HG02852 (cell line): ENCODE results near the gene BPNT1.
"Not testable (repeated sequence)": the region's sequence is repeated elsewhere in the genome, so short reads cannot be mapped to it uniquely, and the experiment has no call there.

Experiments used
- ATAC-seq: cut with Tn5 transposase; IDR thresholded peaks from one replicate; pipeline ENCODE4 v1.9.1; 2021; ENCODE audit warnings: mild to moderate bottlenecking, moderate library complexity; ENCODE audit not compliant: unreplicated experiment

BPNT1 gene, protein sequence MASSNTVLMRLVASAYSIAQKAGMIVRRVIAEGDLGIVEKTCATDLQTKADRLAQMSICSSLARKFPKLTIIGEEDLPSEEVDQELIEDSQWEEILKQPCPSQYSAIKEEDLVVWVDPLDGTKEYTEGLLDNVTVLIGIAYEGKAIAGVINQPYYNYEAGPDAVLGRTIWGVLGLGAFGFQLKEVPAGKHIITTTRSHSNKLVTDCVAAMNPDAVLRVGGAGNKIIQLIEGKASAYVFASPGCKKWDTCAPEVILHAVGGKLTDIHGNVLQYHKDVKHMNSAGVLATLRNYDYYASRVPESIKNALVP

DNA sequence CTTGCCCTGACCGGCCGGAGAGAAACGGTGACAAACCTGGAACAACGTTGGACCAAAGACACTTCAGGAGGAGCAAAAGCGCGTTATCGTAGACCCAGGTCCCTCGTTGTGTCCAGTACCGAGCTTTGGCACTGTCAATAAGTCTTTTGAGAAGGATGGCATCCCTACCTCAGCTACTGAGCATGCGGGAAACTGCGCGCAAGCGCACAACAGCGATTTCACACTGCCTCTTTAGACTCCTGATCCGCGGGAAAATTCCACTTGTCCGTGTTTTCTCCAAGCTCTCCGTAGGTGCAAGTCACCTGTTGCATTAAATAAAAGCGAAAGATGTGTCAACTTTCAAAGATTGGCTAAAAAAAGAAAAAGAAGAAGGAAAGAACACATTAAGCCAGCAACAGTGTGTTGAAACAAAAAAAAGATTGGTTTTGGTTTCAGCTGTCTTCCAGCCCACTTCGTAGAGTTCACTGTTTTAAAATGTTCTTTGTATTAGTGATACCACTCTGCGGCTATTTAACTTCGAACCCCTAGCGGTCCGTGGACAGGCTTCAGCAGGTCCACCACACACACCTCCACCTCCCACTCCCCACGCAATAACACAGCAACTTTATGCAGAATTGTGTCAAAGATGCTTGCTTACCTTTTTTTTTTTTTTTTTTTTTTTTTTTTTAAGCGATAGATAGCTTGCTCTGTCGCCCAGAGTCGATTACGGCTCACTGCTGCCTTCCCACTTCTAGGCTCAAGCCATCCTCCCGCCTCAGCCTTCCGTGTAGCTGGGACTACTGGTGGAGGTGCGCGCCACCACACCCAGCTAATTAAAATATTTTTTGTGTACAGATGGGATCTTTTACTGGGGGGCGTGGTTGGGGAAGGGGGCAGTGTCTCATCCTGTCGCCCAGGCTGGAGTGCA, at the start of gene BPNT1:
Gene BPNT1 (minus strand): TSS at position 139 of the 907 bp plus-strand sequence. CDS start 9,942 bp downstream, outside the sequence.
- peak; percentile 51 for ATAC-seq

DNA sequence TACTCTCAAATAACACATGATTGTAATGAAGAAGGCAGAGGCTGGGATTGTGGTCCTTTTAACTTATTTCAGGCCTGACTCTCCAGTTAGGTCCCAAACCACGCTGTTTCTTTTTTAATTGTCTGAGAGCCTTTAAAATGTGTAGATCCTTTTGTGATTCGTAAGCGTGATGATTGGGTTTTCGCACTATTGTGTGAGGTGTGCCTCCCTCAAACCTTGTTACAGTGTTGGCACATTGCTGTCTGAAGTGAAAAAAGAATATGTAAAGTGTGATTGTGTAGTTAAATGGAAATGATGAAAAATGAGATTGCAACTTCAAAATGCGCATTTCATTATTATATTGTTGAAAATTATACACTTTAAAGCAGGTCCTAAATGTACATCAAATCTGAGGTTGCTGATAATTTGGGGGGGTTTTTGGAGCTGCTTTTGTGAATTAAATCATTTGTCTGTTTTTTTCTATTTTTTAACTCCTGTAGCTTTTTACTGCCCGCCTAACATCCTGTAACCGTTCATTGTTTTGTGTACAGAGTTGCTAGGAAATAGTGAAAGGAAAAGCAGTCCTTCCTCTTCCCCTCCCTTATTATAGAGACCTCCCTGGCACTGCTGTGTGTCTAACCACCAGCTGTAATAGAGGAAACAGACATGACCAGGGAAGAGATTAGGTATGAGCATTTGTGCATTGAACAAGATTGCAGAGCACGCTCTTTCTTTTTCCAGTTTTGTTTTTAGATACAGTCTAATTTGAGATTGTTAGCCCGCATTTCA, 47.6 kb upstream of the BPNT1 start:
- no peak for ATAC-seq

DNA sequence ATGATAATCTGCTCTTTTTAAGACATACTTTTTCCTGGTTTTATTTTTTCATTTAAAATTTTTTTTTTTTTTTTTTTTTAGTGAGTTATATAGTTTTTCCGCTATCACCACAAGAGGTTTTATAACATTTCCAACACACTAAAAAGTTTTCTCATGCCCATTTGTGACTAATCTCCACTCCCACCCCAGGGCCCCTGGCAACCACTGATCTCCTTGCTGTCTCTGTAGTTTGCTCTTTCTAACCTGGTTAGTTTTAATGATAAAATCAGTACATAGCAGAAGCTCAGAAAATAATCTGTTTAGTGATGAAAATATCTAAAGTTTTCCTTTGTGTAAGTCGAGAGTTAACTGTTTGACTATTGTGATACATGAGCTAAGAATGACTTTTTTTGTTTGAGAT, 46.2 kb upstream of the BPNT1 start:
- ATAC-seq, result no peak

DNA sequence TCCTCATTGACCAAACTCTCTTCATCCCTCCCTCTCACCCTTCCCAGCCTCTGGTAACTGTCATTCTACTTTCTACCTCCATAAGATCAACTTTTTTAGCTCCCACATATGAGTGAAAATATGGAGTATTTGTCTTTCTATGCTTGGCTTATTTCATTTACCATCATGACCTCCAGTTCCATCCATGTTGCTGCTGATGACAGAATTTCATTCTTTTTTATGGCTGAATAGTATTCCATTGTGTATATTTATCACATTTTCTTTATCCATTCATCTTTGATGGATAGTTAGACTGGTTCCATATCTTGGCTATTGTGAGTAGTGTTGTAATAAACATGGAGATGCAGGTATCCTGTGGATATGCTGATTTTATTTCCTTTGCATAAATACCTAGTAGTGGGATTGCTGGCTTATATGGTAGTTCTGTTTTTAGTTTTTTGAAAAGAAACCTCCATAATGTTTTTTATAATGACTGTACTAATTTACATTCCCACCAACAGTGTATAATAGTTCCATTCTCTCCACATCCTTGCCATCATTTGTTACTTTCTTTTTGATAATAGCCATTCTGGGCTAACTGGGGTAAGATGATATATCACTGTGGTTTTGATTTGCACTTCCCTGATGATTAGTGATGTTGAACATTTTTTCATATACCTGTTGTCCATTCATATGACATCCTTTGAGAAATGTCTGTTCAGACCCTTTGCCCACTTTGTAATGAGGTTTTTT, 40.1 kb upstream of the BPNT1 start:
- ATAC-seq, result no peak

DNA sequence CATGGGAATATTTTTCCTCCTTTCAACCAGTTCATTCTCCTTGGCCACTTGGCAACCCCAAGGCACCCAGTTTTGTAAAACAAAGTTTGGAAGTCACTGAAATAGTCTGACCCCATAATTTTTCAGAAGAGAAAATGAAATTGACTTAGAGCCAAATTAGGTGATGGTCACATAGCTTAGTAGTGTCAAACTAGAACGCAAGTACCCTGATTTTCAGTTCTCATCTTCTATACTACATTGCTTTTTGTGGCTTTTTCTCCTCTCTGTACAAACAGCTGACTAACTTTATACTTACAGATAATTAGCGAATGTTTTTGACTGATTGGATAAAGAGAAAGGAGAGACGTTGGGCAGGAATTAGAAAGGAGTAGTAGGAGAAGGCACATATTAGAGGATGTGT, 37.5 kb upstream of the BPNT1 start:
- ATAC-seq, result no peak

DNA sequence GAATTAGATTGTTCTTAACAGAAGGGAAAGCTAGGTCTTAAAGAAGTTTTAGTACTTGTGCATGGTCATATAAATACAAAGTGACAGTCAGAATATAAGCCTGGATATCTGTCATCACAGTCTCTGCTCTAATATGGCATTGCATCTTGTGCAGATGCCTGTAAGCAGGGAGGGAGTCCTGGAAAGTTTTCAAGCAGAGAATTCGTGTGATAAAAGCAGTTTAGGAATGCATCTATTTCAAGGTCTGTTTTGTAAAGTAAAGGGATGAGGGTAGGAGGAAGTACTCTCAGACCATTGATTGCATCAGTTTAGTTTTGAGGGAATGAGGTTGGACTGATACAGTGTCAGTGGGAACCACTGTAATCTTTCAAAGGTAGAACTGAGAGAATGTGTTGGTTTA, 35.0 kb upstream of the BPNT1 start:
- no peak for ATAC-seq

DNA sequence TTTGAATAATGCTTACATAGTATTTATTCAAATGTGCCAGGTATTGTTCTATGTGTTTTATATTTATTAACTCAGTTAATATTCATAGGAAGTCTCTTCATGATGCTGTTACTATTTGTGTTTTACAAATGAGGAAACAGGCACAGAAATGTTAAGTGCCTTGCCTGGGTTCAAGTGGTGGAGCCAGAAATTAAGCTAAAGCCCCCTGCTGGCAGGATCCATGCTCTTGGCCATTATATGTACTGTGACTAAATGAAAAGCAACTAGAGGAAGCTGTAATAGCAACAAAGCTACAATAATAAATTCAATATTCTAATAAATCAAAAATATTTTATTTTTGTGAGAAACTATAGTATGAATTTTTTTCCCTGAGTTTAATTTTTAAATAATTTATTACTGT, 34.3 kb upstream of the BPNT1 start:
- no peak for ATAC-seq

DNA sequence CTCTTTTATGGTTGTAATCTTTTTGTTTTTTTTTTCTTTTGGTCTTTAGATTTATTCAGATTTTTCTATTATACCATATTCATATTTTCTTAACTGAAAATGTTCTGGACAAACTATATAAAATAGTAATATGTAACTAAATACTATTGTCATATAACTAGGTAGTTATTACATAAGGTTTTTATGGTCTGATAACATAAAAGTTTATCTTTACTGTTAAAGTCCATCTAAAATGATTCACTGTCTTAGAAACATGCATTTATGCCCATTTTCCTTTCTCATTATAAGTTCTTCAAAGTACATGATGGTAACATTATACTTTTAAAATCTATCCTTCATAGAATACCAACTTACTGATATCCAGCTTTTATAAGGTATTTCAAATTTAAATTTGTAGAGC, 33.5 kb upstream of the BPNT1 start:
- no peak for ATAC-seq

DNA sequence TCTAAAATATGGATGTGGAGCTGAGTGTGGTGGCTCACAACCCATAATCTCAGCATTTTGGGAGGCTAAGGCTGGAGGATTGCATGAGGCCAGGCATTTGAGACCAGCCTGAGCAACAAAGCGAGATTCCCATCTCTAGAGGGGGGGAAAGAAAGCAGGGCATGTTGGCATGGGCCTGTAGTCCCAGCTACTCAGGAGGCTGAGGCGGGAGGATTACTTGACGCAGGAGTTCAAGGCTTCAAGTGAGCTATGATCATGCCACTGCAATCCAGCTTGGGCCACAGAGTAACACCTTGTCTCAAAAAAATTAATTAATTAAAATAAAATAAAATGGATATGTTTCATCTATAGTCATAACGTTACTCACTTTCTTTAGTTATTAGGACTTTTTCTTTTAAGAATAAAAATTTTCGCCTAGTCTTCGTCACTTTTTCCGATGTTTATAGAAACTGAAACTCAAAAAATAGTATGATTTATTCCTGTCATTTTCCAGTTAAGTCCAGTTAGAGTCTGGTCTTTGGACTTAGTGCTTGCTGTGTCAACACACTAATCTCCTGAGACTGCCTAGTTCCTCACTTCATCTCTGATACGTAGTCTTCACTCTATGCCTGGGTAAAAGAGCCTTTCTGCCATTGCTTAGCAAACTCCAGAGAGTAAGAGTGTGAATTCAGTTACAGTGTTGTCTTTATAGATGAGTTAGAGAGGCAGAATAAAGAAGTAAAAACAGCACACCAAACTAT, 32.4 kb upstream of the BPNT1 start:
- ATAC-seq, result no peak

DNA sequence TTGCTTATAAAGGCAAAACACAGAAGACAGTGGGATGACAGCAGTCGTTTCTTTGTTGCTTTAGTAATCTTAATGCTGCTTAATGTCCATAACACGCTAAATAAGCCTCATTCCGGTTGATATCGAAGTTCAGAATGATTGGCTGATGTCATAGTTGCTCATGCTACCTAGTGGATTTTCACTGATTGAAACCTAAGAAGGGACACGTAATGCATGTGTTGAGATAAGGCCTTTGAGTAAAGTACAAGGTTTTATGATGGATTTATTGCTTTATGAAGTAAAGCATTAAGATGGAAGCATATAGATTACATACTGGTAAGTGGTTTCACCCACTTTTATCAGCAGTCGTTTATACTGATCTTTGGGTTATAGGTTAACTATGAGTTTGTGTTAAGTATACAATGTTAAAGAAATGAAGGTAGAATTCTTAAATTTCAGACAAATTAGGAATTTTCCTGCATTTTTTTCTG, 29.5 kb upstream of the BPNT1 start:
- ATAC-seq, result no peak

DNA sequence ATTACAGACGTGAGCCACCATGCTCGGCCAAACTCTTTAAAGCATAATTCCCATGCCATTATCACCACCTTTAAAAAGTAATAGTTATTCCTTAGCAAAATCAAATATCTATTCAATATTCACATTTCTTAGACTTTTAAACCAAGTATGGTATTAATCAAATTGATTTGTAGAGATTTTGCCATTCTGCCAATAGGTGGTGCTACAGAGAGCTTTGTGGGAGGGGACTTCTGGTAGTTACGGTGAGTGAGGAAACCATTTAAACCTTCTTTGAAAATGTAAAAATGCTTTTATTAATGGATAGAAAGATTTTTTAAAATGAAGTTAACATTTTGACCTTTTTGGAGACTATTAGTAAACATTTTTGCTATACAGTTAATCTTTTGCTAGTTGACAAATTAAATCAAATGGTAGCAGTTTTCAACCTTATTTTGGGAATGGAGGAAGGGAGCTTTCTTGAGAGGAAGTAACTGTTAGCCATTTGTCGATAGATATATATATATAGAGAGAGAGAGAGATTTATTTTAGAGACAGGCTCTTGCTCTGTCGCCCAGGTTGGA, 23.6 kb upstream of the BPNT1 start:
- no peak for ATAC-seq

DNA sequence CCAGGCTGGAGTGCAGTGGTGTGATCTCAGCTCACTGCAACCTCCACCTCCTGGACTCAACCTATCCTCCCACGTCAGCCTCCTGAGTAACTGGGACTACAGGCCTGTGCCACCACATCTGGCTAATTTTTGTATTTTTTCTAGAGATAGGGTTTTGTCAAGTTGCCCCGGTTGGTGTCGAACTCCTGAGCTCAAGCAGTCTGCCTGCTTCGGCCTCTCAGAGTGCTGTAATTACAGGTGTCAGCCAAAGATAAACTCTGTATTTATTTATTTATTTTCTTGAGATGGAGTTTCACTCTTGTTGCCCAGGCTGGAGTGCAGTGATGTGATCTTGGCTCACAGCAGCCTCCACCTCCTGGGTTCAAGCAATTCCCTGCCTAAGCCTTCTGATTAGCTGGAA, 23.0 kb upstream of the BPNT1 start:
- not testable (repeated sequence) for ATAC-seq

DNA sequence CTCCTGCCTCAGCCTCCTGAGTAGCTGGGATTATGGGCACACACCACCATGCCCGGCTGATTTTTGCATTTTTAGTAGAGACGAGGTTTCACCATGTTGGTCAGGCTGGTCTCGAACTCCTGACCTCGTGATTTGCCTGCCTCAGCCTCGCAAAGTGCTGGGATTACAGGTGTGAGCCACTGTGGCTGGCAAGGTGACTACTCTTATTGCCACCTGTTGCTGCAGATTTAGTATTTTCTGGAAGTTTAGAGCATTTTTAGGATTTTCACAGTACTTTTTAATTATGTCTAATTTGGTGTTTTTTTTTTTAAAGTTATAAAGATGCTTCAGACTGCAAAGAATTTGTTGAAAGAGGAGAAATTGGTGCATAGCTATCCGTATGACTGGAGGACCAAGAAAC, 20.9 kb upstream of the BPNT1 start:
- not testable (repeated sequence) for ATAC-seq

DNA sequence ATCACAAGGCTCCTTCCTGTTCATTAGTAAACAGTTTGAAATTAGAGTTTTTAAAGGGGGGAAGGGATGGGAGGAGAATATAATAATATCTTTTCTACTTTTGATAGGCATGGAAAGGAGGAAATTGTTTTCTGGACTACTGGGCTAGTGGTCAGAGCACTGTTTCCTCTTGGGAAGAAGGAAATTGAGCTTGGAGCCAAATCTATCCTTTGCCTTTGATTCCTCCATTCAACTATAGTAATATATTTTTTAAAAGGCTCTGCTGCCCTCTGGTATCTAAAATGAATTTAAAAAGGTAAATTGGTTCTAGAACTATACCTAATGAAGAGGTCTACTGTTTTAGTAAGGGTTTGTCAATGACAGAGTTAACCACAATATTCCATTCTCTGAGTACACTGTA, 10.2 kb upstream of the BPNT1 start:
- no peak for ATAC-seq

DNA sequence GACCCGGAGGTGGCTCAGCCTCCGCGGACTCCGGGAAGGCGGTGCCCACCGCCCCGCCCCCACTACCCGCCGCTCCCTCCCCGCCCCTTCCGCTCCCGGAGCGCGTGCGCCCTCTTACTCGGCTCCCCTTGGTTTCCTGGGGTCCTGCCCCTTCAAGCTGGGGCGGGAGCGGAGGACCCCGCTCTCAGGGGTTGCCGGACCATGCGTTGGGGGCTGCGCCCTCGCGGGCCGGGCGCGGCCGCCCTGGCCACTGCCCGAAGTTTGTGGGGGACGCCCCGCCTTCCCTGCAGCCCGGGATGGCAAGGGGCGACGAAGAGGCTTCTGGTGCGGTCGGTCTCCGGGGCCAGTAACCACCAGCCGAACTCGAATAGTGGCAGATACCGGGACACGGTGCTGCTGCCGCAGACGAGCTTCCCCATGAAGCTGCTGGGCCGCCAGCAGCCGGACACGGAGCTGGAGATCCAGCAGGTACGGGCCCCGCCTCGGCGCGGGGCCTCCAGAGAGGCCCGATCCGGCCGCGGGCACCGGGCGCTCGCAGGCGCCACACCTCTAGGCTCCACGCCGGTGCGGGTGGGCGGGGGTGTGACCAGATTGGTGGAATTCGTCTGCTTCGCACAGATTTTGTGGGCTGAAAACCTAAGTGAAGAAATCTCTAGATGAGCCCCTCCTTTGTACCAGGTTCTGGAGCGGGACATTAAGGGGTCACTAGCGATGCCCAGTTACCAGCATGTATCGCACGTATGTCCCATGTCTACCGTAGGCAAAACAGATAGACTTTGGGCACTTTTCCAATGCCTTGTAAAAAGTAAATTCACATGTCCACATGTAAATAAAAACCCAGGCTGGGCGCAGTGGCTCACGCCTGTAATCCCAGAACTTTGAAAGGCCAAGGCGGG, 4.7 kb upstream of the BPNT1 start, which contains the start of gene IARS2:
Gene IARS2 (plus strand): TSS at position 117 of the 896 bp plus-strand sequence. CDS start 85 bp downstream, at position 202.
- ATAC-seq, result peak; percentile 58

DNA sequence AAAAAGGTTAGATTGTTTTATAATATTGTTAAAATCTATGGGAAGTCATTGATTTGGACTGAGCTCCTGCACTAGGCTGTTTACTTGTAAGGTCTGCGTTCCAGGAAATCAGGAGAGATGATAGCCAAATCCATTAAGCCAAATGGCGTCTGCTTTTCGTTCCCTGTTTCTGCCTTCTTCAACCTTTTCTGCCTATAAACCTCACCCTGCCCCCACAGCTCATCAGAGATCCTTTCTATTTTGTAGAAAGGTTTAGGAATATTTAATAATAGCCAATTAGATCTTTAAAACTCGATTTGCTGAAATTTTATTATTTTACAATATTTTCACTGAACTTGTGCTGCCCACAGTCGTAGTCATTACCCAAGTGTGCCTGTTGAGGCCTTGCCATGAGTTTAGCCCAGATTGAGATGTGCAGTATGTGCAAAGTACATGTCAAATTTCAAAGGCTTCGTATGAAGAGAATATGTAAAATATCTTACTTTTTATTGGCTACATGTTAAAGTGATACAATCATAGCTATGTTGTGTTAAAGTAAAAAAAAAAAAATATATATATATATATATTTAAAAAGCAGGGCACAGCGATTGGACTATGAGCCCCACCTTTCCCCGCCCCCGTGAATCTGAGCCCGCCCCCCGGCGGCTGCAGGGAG, 3.9 kb upstream of the BPNT1 start:
- ATAC-seq, result no peak

DNA sequence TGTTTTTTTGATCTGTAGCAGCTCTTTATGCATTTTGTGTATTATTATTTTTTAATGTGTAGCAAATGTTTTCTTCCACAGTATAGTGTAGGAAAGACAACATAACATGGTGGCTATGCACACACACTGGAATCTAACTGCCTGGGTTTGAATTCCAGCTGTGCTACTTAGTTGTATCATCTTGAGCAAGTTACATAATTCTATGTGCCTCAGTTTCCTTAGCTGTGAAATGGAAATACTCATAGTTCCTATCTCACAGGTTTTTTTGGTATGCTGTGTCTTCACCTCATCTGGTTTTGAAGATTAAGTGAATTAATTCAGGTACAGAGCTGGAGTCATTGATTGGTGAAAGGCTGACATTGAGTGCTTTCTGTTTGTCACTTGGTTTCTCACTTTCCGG, 3.1 kb upstream of the BPNT1 start:
- ATAC-seq, result no peak

DNA sequence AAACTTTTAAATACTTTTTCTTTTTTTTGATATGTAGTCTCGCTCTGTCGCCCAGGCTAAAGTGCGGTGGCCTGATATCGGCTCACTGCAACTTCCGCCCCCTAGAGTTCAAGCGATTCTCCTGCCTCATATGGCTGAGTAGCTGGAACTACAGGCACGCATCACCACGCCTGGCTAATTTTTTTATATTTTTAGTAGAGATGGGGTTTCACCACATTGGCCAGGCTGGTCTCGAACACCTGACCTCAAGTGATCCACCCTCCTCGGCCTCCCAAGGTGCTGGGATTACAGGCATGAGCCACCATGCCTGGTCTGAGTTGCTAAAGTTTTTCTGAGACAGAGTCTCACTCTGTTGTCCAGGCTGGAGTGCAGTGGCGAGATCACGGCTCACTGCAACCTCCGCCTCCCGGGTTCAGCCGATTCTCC, 3.3 kb downstream of the BPNT1 start:
- peak; percentile 46 for ATAC-seq
